Middle frontal gyrus (tissue), 1 donor: ENCODE measurements around the gene HOXB2.

Experiments used
- DNase-seq: peaks from one replicate; pipeline ENCODE4 v3.0.0-alpha.2; 2015; ENCODE audit warnings: low spot score; ENCODE audit errors: extremely low spot score

Gene HOXB2

DNA sequence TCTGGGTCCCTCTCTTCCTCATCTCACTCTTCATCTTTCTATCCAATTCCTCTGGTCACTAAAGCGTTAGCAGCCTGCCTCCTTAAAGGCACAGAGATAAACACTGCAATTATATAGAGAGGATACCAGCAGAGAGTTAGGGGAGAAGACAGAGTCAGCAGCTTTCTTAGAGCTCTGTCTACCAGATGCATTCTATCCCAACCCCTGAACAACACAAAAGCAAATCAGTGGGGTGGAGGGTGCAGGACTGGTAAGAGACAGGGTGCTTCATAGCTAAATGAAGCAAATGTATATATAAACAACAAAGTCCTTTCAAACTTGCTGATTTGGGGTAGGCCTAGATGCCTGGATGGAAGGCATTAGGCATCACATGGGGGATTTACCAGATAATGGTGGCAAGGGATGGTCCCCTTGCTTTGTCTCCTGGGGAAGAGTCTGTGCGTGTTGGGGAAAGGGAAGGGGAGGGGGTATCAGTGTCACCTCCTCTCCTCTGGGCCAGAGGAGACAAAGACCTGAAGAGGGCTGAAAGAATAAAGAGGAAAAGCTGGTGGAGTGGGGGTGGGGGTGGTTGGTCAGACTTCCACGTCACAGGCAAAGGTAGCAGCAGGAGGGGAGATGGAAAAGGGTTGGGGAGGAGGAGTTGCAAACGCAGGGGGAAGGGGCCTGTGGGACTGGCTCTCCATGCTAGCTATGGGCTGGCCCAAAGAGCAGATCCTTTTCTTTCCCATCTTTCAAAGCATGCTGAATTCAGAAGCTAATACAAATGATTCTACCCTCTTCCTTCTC lies 21.2 kb upstream of the HOXB2 start:
- DNase-seq = no peak

GRCh38 chr17:48565022-48565554 lies 20.2 kb upstream of the HOXB2 start:
- no peak for DNase-seq

GRCh38 chr17:48564188-48565021 lies 19.5 kb upstream of the HOXB2 start:
- no peak for DNase-seq

- DNase-seq = no peak
These were observed 18.9 kb upstream of the HOXB2 start for GRCh38 chr17:48563867-48564187.

- DNase-seq = no peak
These were observed 18.5 kb upstream of the HOXB2 start for GRCh38 chr17:48563385-48563838.

DNA sequence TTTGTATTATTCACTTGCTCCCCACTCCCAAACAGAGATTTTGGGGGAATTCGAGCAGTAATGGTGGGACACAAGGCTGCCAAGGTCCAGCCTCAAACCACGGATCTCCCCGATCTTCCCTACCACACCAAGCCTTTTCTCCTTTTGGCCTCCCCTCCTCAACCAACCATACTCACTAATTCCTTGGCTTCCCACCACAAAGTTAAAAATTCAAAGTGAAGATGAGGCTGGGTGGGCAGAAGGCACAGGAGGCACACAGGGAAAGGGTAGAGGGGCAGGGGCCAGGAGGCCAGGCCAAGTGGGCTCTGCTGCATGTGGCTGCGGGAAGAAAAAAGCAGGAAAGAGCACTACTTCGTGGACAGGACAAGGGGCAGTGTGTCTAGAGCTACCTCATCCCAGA lies 18.0 kb upstream of the HOXB2 start:
- DNase-seq = no peak

- DNase-seq = no peak
These were observed 17.2 kb upstream of the HOXB2 start for GRCh38 chr17:48561884-48562810.

DNA sequence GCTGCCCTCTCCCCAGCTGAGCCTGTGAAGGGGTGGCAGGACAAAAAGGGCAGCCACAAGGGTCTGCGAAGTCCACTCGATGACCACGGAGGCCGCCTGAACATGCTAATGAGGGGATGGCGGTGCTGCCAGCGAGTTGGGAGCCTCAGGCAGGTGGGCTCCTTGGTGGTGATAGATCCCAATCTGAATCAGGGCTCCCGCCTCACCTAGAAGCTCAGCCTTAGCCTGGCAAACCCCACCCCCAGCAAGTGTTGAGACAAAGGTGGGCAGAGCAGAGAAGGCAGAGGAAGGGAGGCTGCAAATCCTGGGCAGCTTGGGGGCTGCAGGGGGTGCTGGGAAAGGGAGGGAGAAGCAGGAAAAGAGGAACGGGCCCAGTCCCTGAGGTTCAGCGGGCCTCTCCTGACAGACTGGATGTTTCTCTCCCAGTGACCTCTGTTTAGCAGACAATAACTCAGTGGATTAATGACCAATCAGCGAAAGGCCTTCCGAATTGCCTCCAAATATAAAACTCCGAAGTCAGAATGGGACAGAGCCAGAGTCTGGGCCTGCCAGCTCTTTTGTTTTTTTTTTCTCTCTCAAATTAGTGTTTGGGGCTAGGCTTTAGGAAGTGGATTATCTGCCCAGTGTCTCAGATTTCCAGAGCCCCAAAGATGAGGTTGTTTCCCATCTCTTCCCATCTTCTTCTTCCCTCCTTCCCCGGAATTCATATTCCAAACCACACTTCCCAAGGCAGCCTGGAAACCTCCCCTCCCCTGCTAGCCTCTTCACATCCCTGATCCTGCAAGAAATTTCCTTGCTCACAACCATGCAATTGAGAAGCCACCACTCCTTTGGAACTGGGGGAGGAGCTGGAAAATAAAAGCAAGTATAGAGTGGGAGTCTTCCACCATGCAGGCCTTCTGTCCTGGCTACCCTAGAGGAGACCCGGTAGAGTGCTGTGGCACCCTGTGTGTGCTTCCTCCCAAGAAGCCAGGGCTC lies 15.2 kb upstream of the HOXB2 start:
- no peak for DNase-seq

DNA sequence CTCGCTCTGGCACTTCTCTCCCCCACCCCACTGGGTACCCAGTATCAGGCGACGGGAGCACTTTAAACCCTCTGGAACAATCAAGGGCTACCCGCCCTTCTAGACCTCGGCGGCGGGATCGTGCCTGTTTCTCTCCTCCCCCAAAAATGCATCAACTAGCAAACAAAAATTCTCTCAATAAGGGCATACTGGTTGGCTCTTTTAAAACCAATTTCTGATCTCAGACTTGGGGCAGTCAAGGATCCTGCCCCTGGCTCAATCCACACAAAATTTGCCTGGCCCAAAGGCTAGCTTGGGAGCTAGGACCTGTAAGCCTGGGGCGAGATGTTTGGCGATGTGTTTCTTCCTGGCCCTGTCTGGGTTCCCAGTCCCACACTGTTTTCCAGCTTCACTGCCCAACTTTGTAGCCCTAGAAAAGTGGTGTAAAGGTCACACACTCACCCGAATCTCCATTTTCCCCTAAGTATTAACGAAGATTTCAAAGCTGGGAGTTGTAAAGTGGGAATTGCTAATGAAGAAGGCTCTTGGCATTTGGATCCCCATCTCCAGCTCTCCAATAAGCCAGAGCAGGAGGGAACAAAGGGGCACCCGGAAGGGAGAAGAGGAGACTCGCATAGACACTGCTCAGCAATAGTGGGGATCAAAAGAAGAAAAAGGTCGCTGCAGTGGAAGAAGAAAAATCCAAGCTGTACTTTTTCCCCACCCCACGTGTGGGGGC lies 14.4 kb upstream of the HOXB2 start:
- no peak for DNase-seq

DNA sequence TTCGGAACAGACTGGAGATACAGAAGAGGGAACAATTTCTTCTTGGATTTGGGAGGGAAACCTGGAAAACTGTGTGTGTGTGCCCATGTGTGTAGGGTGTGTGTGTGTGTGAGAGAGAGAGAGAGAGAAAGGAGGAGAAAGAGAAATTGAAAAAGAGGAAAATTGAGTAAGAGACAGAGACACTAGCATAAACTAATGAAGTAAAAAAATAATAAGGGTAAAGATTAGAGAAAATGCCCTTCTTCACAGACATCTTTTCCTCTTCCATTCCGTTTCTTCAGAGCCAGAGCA lies 13.9 kb upstream of the HOXB2 start:
- no peak for DNase-seq

DNA sequence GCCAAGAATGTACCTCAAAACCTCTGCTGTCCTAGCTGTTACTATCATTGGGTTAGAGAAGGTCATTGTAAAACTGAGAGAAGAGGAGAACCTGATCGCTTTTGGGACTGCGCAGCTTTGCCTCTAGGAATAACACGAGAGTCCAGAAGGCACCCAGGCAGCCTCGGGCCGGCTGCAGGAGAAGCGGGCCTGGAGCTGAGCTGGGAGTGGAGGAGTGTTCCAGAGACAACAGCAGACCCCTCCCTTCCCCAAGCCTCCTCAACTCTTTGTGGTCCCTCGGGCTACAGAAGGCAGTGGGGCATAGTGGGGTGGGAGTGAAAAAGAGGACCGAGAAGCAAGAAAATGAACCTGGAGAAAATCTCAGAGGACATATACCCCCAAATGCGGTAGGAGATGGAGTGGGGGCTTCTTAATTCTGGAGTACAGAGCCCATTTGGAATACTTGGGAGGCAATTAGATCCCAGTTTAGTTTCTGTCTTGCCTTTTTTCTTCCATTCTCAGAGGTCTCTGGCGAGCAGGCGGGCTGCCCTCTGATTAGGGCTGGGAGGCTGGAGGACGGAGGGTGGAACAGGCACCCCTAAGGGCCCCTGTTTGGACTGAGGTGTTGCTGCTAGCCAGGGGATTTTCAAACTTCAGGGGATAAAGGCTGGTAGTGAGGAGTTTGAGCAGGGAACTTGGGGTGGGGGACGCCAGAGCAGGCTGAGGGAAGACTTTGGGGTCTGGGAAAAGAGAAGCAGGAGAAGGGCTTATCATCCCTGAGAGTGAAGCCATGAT lies 13.3 kb upstream of the HOXB2 start:
- DNase-seq = no peak

- no peak for DNase-seq
These were observed 11.9 kb upstream of the HOXB2 start for GRCh38 chr17:48556576-48557401.

DNA sequence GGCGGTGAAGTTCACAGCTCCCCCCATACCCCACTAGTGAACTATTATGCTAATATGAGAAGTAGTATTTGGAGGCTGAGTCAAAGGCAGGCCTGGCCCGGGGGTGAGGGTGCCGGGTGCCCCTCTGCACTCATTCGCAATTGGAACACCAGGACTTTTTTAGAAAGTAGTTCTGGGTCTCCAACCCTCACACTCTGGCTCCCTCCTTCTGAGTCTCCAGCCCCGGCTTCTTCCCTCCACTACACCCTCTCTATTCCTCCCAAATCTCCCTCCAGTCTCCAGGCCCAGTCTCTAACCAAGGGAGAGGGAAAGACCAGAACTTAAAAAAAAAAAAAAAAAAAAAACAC lies 11.3 kb upstream of the HOXB2 start:
- DNase-seq = no peak

GRCh38 chr17:48555258-48556228 lies 10.6 kb upstream of the HOXB2 start:
- DNase-seq = no peak

GRCh38 chr17:48554412-48555257 lies 9.7 kb upstream of the HOXB2 start:
- DNase-seq = no peak

DNA sequence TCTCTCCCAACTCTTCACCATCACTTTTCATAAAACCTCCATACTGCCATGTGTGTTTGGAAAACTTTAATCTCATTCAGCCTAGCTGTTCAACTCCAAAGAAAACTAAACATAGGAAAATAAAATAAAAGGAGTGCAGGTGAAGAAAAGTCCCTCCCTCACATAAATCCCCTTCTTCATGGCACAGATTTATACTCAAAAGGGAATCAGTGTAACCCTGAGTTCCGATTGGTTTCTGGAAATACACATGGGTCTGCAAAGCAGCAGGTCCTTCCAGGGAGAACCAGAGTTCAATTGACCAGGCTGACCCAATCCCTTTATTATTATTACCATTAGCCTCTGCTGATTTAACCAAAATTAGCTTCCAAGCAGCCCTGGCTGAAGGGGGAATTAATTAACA lies 8.9 kb upstream of the HOXB2 start:
- DNase-seq = no peak
